Stimulated activated CD8-positive, alpha-beta memory T cell treated with anti-CD3 and anti-CD28 coated beads, Interleukin-4, amount 100 ng/mL, for 24 hours (primary cell): ENCODE data around the gene TCF19.

Source experiments
- DNase-seq: peaks from one replicate; pipeline ENCODE4 v3.0.0-alpha.2; 2020; ENCODE audit warnings: low read depth

Gene TCF19

DNA sequence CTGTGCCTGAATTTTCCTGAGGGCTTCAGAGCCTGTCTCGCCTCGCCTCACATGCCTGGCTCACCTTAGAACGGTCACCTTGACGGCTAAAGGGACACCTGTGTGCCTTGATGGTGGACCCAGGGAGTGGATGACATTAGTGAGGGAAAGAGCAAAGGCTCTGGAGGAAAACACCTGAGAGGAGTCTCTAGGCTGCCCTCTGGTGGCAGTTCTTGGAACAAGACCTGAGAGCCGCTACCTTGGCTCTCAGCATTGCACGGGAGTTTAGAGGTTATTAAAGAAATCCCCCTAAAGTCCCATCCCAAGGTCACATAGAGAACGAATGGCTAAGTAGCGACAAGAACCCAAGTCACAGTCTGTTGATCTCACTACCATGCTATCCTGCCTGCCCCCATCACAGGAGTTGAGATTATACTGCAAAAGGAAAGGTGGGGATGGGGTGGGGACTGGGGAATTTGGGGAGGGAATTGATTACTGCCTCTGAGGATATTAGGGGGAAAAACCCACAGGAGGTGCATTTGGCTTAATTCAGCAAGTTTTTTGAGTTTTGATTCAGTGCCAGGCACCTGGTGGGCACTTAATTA lies 30.2 kb upstream of the TCF19 start:
- peak; percentile 62 for DNase-seq

DNA sequence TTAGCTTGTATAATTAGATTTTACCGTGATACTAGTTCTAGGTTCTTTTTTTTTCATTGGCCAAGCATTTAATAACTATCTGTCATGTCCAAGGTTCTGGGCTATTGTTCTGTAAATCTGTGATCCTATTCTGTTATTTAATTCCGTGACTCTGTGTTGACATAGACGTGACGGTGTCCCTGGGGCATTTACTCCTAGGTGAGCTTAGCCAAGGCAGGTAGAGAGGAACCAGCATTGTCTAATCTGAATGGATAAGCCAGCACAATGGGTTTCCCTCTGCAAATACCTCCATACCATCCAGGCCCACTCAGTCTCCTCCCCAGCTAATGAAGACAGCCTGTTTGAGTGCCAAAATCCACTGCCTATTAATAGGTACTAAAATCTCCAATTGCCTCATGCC lies 29.3 kb upstream of the TCF19 start:
- no peak for DNase-seq

- DNase-seq: no peak
Measured at GRCh38 chr6:31130751-31131150, 27.6 kb upstream of the TCF19 start.

DNA sequence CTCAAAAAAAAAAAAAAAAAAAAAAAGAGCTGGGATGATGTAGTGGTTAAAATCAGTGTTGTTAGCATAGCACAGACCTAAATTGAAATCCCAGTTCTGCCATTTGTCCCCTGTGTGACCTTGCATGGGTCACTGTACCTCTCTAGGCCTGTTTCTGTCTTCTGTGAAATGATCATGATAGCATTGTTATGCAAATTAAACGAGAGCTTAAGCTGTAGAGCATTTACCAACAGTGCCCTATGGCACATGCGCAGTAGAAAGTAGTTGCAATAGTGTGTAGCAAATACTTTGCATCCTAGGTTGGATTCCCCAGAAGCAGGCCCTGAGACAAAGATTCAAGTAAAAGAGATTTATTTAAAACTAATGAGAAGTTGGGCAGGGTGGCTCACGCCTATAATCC lies 26.8 kb upstream of the TCF19 start:
- no peak for DNase-seq

- DNase-seq: no peak
Measured at GRCh38 chr6:31132806-31133205, 25.6 kb upstream of the TCF19 start.

GRCh38 chr6:31135710-31136109 lies 22.7 kb upstream of the TCF19 start:
- no peak for DNase-seq

- no peak for DNase-seq
Measured at GRCh38 chr6:31138982-31139381, 19.4 kb upstream of the TCF19 start, which contains the start of gene PSORS1C2. PSORS1C2 (minus strand) TSS chr6:31139066; CDS start chr6:31139026, 40 bp downstream.

- DNase-seq: no peak
Measured at GRCh38 chr6:31139599-31139998, 18.8 kb upstream of the TCF19 start.

- no peak for DNase-seq
Measured at GRCh38 chr6:31140643-31141042, 17.7 kb upstream of the TCF19 start.

GRCh38 chr6:31142361-31142761 lies 16.0 kb upstream of the TCF19 start:
- DNase-seq: no peak

DNA sequence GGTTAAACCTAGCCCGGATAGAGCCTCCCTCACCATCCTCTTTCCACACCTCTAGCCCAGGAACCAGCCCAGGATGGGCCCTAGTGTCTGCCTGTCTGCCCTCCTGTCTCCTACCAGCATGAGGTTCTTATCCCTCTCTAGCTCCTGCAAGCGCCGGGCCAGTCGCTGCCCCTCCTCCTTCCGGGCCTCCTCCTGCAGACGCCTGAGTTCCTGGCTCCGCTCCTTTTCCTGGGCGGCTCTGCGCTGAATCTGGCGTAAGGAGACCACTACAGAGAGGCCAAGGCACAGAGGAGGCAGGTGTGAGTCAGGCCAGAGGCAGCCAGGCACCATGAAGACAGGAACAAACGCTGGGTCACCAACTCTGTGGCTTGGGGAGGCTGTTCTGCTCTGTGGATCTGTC lies 15.2 kb upstream of the TCF19 start:
- no peak for DNase-seq

GRCh38 chr6:31144296-31144969 lies 14.0 kb upstream of the TCF19 start:
- DNase-seq: no peak

GRCh38 chr6:31144970-31145340 lies 13.4 kb upstream of the TCF19 start:
- no peak for DNase-seq

- no peak for DNase-seq
Measured at GRCh38 chr6:31145386-31145785, 13.0 kb upstream of the TCF19 start.

GRCh38 chr6:31149827-31150447 lies 8.5 kb upstream of the TCF19 start:
- DNase-seq: no peak

- no peak for DNase-seq
Measured at GRCh38 chr6:31152781-31153180, 5.6 kb upstream of the TCF19 start.

DNA sequence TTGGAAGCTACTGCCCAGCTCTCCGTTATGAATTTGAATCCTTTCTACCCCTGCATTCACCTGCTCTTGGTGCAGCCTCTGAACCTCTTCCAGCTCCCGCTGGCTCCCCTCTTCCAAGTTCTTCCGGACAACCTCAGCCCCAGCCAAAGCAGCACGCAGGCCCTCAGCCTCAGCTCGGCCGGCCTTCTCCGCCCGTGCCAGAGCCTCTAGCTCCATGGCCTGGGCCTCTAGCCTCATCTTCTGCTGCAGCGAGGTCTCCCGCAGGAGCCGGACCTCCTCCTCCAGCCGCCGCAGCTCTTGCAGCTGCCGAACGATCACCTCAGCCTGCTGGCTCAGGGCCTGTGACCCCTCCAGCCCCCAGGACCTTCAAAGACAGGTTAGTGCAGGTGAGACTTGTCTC lies 4.0 kb upstream of the TCF19 start:
- no peak for DNase-seq

- DNase-seq: no peak
Measured at GRCh38 chr6:31156641-31157040, 1.7 kb upstream of the TCF19 start.

DNA sequence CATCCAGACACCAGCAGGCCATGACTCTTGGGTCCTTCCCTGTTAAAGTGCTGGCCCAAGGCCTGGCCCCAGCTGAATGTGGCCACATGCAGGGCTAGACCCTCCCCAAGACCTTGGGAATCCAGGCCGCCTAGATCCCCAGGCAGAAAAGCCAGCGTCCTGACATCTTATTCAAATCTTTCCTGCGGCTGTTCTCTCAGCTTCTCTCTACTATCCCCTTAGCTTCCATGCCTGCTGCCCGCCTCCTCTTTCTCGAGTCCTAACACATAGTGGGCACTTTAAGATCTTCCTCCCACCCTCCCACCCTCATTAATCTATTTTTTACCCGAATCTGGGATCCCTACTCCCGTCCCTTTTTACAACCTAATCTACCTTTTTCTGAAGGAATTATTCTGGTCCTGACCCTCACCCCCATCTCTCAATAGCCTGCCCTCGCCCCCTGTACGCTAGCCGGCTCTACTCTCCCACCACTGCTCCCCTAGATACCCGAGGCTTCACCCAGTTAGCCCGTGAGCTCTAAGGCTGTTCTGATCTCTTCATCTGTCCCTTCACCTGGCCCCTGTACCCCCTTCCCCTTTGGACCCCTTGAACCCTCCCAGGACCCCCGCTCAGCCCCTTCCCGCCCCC lies 763 bp upstream of the TCF19 start, which contains the start of gene CCHCR1:
CCHCR1 (minus strand) TSS at position 290 of the 627 bp plus-strand sequence; CDS start at position 88, 202 bp downstream.
- no peak for DNase-seq

GRCh38 chr6:31158863-31159855 lies 770 bp downstream of the TCF19 start:
- peak; percentile 6 for DNase-seq

DNA sequence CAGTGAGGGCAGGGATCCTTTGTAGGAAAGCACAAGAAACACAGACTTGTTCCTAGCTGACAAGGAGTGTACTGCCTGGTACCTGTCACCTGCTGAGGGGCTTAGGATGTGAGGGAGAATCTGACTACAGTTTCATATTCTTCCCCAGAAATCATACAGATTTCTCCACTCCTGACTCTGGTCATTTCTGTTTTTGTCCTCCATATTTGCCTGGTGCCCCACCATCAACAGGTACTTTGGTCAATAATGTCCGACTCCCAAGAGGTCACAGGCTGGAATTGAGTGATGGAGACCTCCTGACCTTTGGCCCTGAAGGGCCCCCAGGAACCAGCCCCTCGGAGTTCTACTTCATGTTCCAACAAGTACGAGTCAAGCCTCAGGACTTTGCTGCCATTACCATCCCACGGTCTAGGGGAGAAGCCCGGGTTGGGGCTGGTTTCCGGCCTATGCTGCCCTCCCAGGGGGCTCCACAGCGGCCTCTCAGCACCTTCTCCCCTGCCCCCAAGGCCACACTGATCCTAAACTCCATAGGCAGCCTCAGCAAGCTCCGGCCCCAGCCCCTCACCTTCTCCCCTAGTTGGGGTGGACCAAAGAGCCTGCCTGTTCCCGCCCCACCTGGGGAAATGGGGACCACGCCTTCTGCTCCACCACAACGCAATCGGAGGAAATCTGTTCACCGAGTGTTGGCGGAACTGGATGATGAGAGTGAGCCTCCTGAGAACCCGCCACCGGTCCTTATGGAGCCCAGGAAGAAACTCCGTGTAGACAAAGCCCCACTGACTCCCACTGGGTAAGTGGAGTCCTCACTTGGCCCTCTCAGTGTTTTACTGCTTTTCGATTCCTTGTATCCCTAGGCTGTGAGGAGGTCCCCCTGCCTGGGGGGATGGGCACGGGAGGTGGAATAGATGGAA lies 3.1 kb downstream of the TCF19 start:
- DNase-seq: no peak
